ENCODE measurements around the gene FAH.

GRCh38 chr15:80160570-80161156, 7.9 kb downstream of the FAH start:
- no peak for TF ChIP-seq CTCF (IDR thresholded peaks at IDR 0.05)
- no peak for TF ChIP-seq POLR2A (IDR thresholded peaks at IDR 0.05)
- peak in 1 of 2 donors; percentile 53 for TF ChIP-seq EP300 (IDR thresholded peaks at IDR 0.05)

Data from tibial nerve (tissue), 4 donors.